GM19438 (cell line): Measurements from ENCODE around the gene UBE2Q2.
"Not testable (repeated sequence)": the region's sequence is repeated elsewhere in the genome, so short reads cannot be mapped to it uniquely, and the experiment has no call there.

Source experiments
- ATAC-seq: cut with Tn5 transposase; IDR thresholded peaks from one replicate; pipeline ENCODE4 v1.9.1; 2021; ENCODE audit warnings: low read depth; ENCODE audit not compliant: unreplicated experiment

The UBE2Q2 gene

GRCh38 chr15:75823860-75824613, 19.2 kb upstream of the UBE2Q2 start:
- ATAC-seq, result no peak

- ATAC-seq, result no peak
These were observed 15.6 kb upstream of the UBE2Q2 start for GRCh38 chr15:75827691-75828090.

GRCh38 chr15:75828429-75828828, 14.8 kb upstream of the UBE2Q2 start:
- no peak for ATAC-seq

- no peak for ATAC-seq
These were observed 12.1 kb upstream of the UBE2Q2 start for GRCh38 chr15:75830910-75831805.

- ATAC-seq, result no peak
These were observed 11.5 kb upstream of the UBE2Q2 start for GRCh38 chr15:75831806-75832102.

GRCh38 chr15:75832114-75832513, 11.1 kb upstream of the UBE2Q2 start:
- no peak for ATAC-seq

GRCh38 chr15:75834021-75834420, 9.2 kb upstream of the UBE2Q2 start:
- ATAC-seq, result no peak

- ATAC-seq, result no peak
These were observed 7.0 kb upstream of the UBE2Q2 start for GRCh38 chr15:75835990-75836958.

GRCh38 chr15:75836959-75837334, 6.3 kb upstream of the UBE2Q2 start:
- peak; percentile 80 for ATAC-seq

GRCh38 chr15:75840659-75841058, 2.6 kb upstream of the UBE2Q2 start:
- ATAC-seq, result no peak

GRCh38 chr15:75841626-75842025, 1.6 kb upstream of the UBE2Q2 start:
- no peak for ATAC-seq

- peak; percentile 52 for ATAC-seq
These were observed 683 bp downstream of the UBE2Q2 start for GRCh38 chr15:75843678-75844581.

GRCh38 chr15:75844629-75845335, 1.5 kb downstream of the UBE2Q2 start:
- no peak for ATAC-seq

- no peak for ATAC-seq
These were observed 5.9 kb downstream of the UBE2Q2 start for GRCh38 chr15:75849167-75849566.

GRCh38 chr15:75850708-75851107, 7.5 kb downstream of the UBE2Q2 start:
- ATAC-seq, result no peak

GRCh38 chr15:75851566-75851965, 8.3 kb downstream of the UBE2Q2 start:
- not testable (repeated sequence) for ATAC-seq

- ATAC-seq, result no peak
These were observed 14.6 kb downstream of the UBE2Q2 start for GRCh38 chr15:75857886-75858285.

- no peak for ATAC-seq
These were observed 18.6 kb downstream of the UBE2Q2 start for GRCh38 chr15:75861750-75862402.

- no peak for ATAC-seq
These were observed 19.5 kb downstream of the UBE2Q2 start for GRCh38 chr15:75862796-75863195.
